Fibroblast of mammary gland (primary cell): Measurements from ENCODE around the gene KMT2B.

Experiments
- DNase-seq: peaks from one replicate; pipeline ENCODE4 v3.0.0-alpha.2; 2010; ENCODE audit warnings: low read depth
- H3K4me3 ChIP-seq: 2 replicates; pipeline ENCODE4 v1.5.1; 2011; ENCODE audit warnings: low read depth, mild to moderate bottlenecking, low read length, moderate library complexity; ENCODE audit not compliant: control insufficient read depth
- CTCF ChIP-seq: conservative IDR thresholded peaks from 2 replicates; pipeline ENCODE4 v1.5.1; 2011; ENCODE audit warnings: low read depth, low read length, inconsistent platforms; ENCODE audit not compliant: control insufficient read depth, insufficient read depth

The KMT2B gene

GRCh38 chr19:35717665-35718344, at the start of gene KMT2B:
Gene KMT2B (plus strand): TSS chr19:35718003. CDS start chr19:35718019, 16 bp downstream.
- TF ChIP-seq CTCF = no peak
- DNase-seq = no peak

GRCh38 chr19:35669566-35669965, 48.2 kb upstream of the KMT2B start:
- DNase-seq = no peak
- TF ChIP-seq CTCF = no peak
- no peak overlapping the region for H3K4me3 ChIP-seq

More at GRCh38 chr19:35717665-35718344, at the start of gene KMT2B:
- peak within 1 kb of the TSS; percentile 82 for H3K4me3 ChIP-seq

- no peak for TF ChIP-seq CTCF
- no peak overlapping the region for H3K4me3 ChIP-seq
- DNase-seq = no peak
These were observed 47.8 kb upstream of the KMT2B start for GRCh38 chr19:35669974-35670373.

GRCh38 chr19:35670686-35671085, 47.1 kb upstream of the KMT2B start:
- TF ChIP-seq CTCF = no peak
- no peak for DNase-seq
- no peak overlapping the region for H3K4me3 ChIP-seq

- no peak for DNase-seq
- no peak for TF ChIP-seq CTCF
- H3K4me3 ChIP-seq = no peak overlapping the region
These were observed 46.0 kb upstream of the KMT2B start for GRCh38 chr19:35671818-35672217.

GRCh38 chr19:35673121-35673804, 44.5 kb upstream of the KMT2B start:
- TF ChIP-seq CTCF = no peak
- DNase-seq = peak; percentile 71
- peak overlapping the region; percentile 35 for H3K4me3 ChIP-seq
